ENCODE data around the gene TMEM9. TPM values are rescaled to one million over a fixed set of nuclear protein-coding genes. Genes with fewer than 3 reads are reported as not detected.

The TMEM9 gene
- total and polyA plus RNA-seq, 10 of the 15 experiments (the other 5 are each of a cell fraction or from before 2014, with no cell fraction given): 7.2 to 46.1 (median 17.3) TPM

DNA sequence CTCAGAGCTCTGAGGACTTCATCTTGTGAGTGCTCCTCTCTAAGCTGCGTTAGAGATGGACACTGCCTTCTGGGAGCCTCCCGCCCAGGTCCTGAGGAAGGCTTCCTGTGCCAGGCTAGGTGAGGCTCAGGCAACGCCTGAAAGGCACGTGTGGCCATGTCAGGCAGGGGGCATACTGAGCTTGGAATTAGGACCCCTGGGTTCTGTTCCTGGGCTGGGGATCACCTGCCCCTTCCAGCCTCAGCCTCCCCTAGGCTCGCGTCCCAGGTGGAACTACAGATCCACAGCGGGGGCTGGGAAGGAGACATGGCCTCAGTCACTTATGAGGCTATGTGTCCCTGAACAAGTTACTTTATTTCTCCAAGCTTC is 17.3 kb downstream of the TMEM9 start (continued):
- TF ChIP-seq, protein P1, sequence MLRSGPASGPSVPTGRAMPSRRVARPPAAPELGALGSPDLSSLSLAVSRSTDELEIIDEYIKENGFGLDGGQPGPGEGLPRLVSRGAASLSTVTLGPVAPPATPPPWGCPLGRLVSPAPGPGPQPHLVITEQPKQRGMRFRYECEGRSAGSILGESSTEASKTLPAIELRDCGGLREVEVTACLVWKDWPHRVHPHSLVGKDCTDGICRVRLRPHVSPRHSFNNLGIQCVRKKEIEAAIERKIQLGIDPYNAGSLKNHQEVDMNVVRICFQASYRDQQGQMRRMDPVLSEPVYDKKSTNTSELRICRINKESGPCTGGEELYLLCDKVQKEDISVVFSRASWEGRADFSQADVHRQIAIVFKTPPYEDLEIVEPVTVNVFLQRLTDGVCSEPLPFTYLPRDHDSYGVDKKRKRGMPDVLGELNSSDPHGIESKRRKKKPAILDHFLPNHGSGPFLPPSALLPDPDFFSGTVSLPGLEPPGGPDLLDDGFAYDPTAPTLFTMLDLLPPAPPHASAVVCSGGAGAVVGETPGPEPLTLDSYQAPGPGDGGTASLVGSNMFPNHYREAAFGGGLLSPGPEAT (IDR thresholded peaks at IDR 0.05; ENCODE audit: low read depth): no peak
- TF ChIP-seq, protein P2, sequence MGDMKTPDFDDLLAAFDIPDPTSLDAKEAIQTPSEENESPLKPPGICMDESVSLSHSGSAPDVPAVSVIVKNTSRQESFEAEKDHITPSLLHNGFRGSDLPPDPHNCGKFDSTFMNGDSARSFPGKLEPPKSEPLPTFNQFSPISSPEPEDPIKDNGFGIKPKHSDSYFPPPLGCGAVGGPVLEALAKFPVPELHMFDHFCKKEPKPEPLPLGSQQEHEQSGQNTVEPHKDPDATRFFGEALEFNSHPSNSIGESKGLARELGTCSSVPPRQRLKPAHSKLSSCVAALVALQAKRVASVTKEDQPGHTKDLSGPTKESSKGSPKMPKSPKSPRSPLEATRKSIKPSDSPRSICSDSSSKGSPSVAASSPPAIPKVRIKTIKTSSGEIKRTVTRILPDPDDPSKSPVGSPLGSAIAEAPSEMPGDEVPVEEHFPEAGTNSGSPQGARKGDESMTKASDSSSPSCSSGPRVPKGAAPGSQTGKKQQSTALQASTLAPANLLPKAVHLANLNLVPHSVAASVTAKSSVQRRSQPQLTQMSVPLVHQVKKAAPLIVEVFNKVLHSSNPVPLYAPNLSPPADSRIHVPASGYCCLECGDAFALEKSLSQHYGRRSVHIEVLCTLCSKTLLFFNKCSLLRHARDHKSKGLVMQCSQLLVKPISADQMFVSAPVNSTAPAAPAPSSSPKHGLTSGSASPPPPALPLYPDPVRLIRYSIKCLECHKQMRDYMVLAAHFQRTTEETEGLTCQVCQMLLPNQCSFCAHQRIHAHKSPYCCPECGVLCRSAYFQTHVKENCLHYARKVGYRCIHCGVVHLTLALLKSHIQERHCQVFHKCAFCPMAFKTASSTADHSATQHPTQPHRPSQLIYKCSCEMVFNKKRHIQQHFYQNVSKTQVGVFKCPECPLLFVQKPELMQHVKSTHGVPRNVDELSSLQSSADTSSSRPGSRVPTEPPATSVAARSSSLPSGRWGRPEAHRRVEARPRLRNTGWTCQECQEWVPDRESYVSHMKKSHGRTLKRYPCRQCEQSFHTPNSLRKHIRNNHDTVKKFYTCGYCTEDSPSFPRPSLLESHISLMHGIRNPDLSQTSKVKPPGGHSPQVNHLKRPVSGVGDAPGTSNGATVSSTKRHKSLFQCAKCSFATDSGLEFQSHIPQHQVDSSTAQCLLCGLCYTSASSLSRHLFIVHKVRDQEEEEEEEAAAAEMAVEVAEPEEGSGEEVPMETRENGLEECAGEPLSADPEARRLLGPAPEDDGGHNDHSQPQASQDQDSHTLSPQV (IDR thresholded peaks at IDR 0.05): no peak
- TF ChIP-seq SMARCA5 (IDR thresholded peaks at IDR 0.05): no peak

DNA sequence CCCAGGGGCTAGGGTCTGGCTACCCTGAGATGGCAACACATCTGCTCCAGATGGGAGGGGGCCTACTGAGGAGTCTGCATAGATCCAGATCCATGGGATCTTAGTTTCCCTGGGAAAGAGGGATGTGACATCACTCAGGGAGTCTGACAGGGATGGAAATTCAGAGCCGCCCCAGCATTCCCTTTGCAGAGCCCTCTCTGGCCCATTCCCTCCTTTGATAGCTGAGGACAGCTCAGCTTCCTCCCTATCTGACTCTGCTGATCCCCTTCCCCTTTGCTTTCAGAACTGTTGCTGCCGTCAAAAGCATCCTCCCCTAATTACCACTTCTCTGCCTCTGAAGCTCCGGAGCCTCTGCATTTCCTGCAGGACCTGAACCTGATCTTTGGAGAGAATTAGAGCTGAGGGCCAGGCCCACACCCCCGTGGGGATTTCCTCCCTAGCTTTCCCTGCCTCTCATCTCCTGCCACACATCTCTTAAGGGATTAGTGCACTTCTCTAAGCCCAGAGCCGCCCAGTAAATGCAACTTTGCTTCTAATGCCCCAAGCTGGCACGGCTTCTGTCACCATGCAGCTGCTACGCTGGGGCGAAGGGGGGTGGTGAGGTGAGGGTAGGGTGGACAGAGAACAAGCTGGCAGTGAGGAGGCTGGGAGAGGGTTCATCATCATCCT is 17.8 kb downstream of the TMEM9 start:
- in situ Hi-C loops (cut with MboI): no loop called here
- Histone ChIP-seq H3K4me3 (no peak overlapping the region), H2AFZ (ENCODE audit: control insufficient read depth, low read depth, low read length) (no peak overlapping the region)
- no peak for TF ChIP-seq HDAC2 (IDR thresholded peaks at IDR 0.05)
- TF ChIP-seq, protein P3, sequence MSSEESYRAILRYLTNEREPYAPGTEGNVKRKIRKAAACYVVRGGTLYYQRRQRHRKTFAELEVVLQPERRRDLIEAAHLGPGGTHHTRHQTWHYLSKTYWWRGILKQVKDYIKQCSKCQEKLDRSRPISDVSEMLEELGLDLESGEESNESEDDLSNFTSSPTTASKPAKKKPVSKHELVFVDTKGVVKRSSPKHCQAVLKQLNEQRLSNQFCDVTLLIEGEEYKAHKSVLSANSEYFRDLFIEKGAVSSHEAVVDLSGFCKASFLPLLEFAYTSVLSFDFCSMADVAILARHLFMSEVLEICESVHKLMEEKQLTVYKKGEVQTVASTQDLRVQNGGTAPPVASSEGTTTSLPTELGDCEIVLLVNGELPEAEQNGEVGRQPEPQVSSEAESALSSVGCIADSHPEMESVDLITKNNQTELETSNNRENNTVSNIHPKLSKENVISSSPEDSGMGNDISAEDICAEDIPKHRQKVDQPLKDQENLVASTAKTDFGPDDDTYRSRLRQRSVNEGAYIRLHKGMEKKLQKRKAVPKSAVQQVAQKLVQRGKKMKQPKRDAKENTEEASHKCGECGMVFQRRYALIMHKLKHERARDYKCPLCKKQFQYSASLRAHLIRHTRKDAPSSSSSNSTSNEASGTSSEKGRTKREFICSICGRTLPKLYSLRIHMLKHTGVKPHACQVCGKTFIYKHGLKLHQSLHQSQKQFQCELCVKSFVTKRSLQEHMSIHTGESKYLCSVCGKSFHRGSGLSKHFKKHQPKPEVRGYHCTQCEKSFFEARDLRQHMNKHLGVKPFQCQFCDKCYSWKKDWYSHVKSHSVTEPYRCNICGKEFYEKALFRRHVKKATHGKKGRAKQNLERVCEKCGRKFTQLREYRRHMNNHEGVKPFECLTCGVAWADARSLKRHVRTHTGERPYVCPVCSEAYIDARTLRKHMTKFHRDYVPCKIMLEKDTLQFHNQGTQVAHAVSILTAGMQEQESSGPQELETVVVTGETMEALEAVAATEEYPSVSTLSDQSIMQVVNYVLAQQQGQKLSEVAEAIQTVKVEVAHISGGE (CRISPR knock-in tag; IDR thresholded peaks at IDR 0.05): no peak
- no peak for TF ChIP-seq SMARCA5 (IDR thresholded peaks at IDR 0.05)
- TF ChIP-seq, protein P4, sequence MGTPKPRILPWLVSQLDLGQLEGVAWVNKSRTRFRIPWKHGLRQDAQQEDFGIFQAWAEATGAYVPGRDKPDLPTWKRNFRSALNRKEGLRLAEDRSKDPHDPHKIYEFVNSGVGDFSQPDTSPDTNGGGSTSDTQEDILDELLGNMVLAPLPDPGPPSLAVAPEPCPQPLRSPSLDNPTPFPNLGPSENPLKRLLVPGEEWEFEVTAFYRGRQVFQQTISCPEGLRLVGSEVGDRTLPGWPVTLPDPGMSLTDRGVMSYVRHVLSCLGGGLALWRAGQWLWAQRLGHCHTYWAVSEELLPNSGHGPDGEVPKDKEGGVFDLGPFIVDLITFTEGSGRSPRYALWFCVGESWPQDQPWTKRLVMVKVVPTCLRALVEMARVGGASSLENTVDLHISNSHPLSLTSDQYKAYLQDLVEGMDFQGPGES (IDR thresholded peaks at IDR 0.05): no peak
- no peak for TF ChIP-seq DPF2 (IDR thresholded peaks at IDR 0.05)
- TF ChIP-seq, protein P5, sequence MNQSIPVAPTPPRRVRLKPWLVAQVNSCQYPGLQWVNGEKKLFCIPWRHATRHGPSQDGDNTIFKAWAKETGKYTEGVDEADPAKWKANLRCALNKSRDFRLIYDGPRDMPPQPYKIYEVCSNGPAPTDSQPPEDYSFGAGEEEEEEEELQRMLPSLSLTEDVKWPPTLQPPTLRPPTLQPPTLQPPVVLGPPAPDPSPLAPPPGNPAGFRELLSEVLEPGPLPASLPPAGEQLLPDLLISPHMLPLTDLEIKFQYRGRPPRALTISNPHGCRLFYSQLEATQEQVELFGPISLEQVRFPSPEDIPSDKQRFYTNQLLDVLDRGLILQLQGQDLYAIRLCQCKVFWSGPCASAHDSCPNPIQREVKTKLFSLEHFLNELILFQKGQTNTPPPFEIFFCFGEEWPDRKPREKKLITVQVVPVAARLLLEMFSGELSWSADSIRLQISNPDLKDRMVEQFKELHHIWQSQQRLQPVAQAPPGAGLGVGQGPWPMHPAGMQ (IDR thresholded peaks at IDR 0.05; ENCODE audit: borderline replicate concordance): no peak
- no peak for TF ChIP-seq SUPT20H (IDR thresholded peaks at IDR 0.05; ENCODE audit: borderline replicate concordance, control insufficient read depth, low read depth, low read length)
- no peak for TF ChIP-seq EED (IDR thresholded peaks at IDR 0.05; ENCODE audit: low read depth)

More for the DNA sequence above, 17.8 kb downstream of the TMEM9 start:
- no peak overlapping the region for H3K9ac ChIP-seq (ENCODE audit: control insufficient read depth, insufficient read depth, low read length)
- no peak overlapping the region for H3K4me2 ChIP-seq (ENCODE audit: control insufficient read depth, insufficient read depth)
- ChIA-PET RAD21 (ENCODE audit: unreplicated experiment) (no interaction called here), CTCF (interaction anchor here (1.3 to 2.4 kb wide), 3 partner anchors 13 to 56 kb away, joined by 3 to 8 read pairs (median 4); no protein-coding TSS in a partner anchor), SMC1A (ENCODE audit: uncharacterized antibody, unreplicated experiment) (no interaction called here), POLR2A (no interaction called here)
- no peaks in the 10 kb centered on the region; the same call in 1 of the 2 replicates for H4K20me1 ChIP-seq (ENCODE audit: control insufficient read depth, insufficient read depth)
- no peaks in the 10 kb centered on the region for H3K79me2 ChIP-seq (ENCODE audit: control insufficient read depth, insufficient read depth, low read length)
- peaks cover 0 to 6% of the 10 kb centered on the region in 2 experiments; a peak in 2 of 4 replicates for H3K36me3 ChIP-seq (ENCODE audit: control insufficient read depth in 2 of 2, insufficient read depth in 2 of 2, low read length in 1 of 2)
- WGBS (ENCODE audit: insufficient coverage, insufficient replicate concordance, low lambda C conversion rate, missing lambda C conversion rate): 86% methylated on average over 8 of the region's 8 CpGs
- BruUV-seq (replicated peaks): no TSS peak
- no peaks in the 10 kb centered on the region for H3K9me3 ChIP-seq (replicated peaks; ENCODE audit: control insufficient read depth, insufficient read depth, low read length)
- DNase-seq (ENCODE audit: low read depth, low spot score): no peak
- no peak overlapping the region for H3K27ac ChIP-seq (ENCODE audit: control insufficient read depth, insufficient read depth)
- H3K4me1 ChIP-seq (ENCODE audit: control insufficient read depth, insufficient read depth, low read length): no peaks in the 10 kb centered on the region
- intact Hi-C loops (cut with micrococcal nuclease; ENCODE audit: unreplicated experiment): no loop called here
- ATAC-seq: no peak
- no peaks in the 10 kb centered on the region for H3K27me3 ChIP-seq (replicated peaks in 1 of 2; ENCODE audit: control insufficient read depth in 2 of 2, insufficient read depth in 2 of 2, low read length in 1 of 2)
- FAIRE-seq: no peak

Measured in GM12878 (cell line).